ENCODE measurements around the gene MYMK.

GRCh38 chr9:133516256-133516960 lies 8.4 kb downstream of the MYMK start:
- no peak for TF ChIP-seq POLR2A (IDR thresholded peaks at IDR 0.05)
- TF ChIP-seq CTCF (IDR thresholded peaks at IDR 0.05): no peak
- TF ChIP-seq EP300 (IDR thresholded peaks at IDR 0.05): no peak

Measured in stomach (tissue), 4 donors.